Measurements from ENCODE around the gene CBY1.
"Not testable (repeated sequence)": the region's sequence is repeated elsewhere in the genome, so short reads cannot be mapped to it uniquely, and the experiment has no call there.

CBY1 gene

DNA sequence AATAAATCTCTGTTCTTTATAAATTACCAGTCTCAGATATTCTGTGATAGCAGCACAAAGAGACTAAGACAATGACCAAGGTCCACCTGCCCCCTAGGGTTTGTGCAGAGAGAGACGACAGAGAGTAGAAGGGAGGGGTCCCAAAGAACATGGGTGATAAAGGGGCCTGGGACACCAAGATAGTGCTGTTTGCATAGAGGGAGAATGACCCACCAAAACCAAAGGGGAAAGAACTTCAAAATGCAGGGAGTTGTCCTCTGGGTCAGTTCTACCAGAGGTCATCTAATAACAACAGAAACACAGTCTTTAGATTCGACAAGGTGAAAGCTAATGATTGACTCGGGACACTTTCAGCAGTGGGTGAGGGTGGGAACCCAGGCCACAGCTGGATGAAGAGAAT is 23.9 kb upstream of the CBY1 start:
- no peak overlapping the region for H3K27ac ChIP-seq
- TF ChIP-seq, protein P1, sequence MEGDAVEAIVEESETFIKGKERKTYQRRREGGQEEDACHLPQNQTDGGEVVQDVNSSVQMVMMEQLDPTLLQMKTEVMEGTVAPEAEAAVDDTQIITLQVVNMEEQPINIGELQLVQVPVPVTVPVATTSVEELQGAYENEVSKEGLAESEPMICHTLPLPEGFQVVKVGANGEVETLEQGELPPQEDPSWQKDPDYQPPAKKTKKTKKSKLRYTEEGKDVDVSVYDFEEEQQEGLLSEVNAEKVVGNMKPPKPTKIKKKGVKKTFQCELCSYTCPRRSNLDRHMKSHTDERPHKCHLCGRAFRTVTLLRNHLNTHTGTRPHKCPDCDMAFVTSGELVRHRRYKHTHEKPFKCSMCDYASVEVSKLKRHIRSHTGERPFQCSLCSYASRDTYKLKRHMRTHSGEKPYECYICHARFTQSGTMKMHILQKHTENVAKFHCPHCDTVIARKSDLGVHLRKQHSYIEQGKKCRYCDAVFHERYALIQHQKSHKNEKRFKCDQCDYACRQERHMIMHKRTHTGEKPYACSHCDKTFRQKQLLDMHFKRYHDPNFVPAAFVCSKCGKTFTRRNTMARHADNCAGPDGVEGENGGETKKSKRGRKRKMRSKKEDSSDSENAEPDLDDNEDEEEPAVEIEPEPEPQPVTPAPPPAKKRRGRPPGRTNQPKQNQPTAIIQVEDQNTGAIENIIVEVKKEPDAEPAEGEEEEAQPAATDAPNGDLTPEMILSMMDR (conservative IDR thresholded peaks at IDR 0.05): no peak

DNA sequence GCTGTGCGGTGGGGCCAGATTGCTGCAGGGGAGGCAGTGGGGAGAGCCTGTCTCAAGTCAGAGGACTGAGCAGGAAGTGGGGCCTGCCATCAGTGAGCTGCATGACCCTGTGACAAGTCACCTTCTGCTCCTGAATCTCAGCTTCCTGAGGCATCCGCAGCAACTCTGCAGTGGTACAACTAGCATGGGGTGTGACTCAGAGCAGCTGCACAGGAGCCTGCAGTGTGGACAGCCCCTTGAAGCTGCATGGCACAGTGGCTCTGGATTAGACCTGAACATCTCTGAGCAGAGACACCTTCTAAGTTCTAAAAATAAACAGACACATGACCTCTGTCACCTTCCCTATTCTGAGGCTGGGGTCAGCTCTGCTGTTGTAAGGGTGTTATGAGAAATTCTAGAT is 18.2 kb upstream of the CBY1 start:
- H3K27ac ChIP-seq: no peak overlapping the region
- TF ChIP-seq, protein P1 (conservative IDR thresholded peaks at IDR 0.05): no peak

DNA sequence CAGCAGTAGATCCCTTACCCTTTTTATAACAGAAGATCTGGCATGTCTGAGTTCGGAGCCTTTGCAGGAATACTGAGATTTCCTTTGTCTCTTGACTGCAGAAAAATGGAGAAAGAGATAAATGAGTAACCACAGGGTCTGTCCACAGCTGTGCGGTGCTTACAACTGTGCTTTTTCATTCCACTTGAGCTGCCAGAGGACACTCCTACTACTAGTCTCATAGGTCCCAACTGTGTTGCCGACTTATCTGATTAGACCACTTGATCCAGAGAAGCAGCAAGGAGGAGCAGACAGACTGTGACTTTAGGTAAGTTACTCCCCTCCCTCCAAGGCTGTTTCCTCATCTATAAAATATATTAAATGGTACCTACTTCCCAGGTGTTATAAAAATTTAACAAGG is 17.7 kb upstream of the CBY1 start:
- TF ChIP-seq, protein P1 (conservative IDR thresholded peaks at IDR 0.05): no peak
- no peak overlapping the region for H3K27ac ChIP-seq

DNA sequence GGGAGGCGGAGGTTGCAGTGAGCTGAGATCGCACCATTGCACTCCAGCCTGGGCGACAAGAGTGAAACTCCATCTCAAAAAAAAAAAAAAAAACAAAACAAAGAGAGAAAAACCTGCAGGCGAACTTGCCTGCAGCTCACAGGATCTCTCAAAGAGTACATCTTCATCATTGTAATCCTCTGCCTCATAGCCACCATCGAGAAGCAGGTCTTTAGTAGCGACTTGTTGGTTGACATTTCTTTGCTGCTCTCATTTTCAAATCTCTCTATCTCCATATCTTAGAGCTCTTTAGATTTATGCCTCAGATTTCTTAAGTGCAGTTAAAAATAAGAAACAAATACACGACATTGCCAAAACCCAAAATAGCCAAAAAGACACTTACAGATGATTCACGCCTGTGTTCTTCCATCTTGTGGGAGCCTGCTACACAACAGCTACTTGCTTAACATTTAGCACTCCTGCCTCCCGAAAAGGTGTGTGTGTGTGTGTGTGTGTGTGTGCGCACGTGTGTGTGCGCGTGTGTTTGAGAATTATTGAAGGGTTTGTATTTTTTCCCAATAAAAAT is 14.9 kb upstream of the CBY1 start:
- TF ChIP-seq, protein P1 (conservative IDR thresholded peaks at IDR 0.05): no peak
- no peak overlapping the region for H3K27ac ChIP-seq

DNA sequence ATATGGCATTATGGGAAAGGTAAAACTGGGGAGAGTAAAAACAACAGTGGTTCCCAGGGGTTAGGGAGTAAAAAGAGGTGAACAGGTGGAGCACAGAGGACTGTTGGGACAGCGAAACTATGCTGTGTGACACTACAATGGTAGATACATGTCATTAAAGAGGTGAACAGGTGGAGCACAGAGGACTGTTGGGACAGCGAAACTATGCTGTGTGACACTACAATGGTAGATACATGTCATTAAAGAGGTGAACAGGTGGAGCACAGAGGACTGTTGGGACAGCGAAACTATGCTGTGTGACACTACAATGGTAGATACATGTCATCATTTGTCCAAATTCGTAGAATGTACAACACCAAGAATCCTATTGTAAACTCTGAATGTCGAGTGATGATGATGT is 12.2 kb upstream of the CBY1 start:
- H3K27ac ChIP-seq: not testable (repeated sequence)

DNA sequence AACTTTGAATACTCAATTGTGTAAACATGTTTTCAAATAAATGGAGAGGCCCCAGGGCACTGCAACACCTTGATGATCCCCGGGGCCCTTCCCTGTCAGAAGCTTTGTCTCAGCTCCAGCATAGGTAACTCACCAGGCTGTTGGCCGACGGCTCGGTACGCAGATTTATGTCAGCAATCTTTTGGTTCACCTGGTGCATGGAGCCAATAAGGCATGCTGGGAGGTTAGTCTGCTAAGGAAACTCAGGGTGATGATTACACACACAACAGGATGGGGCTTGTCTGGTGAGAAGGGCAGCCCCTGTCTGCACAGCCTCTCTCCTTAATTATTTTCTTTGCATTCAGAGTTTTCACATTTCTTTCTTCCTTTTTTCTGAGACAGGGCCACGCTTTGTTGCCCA is 11.0 kb upstream of the CBY1 start:
- H3K27ac ChIP-seq: no peak overlapping the region

DNA sequence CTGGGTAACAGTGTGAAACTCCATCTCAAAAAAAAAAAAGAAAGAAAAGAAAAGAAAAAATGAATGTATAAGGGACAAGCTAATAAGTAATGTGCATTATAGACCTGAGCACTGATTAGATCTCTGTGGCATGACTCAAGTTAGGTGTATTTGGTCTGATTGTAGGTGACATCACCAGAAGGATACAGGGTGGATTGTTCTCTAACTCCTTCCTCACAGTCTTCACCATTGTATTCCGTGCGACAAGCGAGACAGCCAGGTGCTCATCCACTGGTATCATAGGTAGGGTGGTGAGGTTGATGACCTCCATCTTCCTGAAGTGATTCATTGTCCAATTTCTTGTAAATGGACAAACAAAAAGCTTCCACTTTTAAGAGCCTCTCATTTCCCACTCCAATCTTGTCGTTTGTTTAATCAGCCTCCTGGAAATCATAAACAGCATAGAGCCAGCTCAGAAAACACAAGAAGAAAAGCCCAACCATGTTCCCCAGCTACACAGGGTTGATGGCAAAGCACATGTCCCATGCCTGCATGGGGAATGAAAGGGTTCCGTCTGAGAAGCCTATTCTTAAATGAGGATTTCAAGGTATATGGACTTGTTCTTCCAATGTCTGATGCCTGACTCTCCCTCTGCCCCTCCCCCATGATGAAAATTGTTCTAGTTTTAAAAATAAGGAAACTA is 6.5 kb upstream of the CBY1 start:
- H3K27ac ChIP-seq: no peak overlapping the region
- TF ChIP-seq, protein P1 (conservative IDR thresholded peaks at IDR 0.05): no peak

More for the DNA sequence above, 11.0 kb upstream of the CBY1 start:
- TF ChIP-seq, protein P1 (conservative IDR thresholded peaks at IDR 0.05): no peak

DNA sequence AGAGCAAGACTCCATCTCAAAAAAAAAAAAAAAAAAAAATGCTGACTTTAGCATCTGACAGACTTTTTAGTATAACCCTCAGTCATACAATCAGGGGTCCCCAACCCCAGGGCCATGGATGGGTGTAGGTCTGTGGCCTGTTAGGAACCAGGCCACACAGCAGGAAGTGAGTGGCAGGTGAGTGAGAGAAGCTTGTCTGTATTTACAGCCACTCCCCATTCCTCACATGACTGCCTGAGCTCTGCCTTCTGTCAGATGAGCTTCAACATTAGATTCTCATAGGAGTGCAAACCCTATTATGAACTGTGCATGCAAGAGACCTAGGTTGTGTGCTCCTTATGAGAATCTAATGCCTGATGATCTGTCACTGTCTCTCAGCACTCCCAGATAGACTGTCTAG is 3.6 kb upstream of the CBY1 start:
- TF ChIP-seq, protein P1 (conservative IDR thresholded peaks at IDR 0.05): no peak
- H3K27ac ChIP-seq: no peak overlapping the region
